RCC 7860 (cell line): ENCODE results near the gene TNXB.
"Not testable (repeated sequence)": the region's sequence is repeated elsewhere in the genome, so short reads cannot be mapped to it uniquely, and the experiment has no call there.

Experiments used
- DNase-seq: peaks from one replicate; pipeline ENCODE4 v3.0.0-alpha.2; 2015; ENCODE audit warnings: low spot score
- FAIRE-seq: peaks from 2 replicates; lab custom pipeline; 2012; peaks lifted over from hg19 to GRCh38; lab: Jason Lieb, UNC

The TNXB gene

GRCh38 chr6:32068867-32069266 lies 40.3 kb downstream of the TNXB start:
- no peak for FAIRE-seq
- no peak for DNase-seq

GRCh38 chr6:32068315-32068714 lies 40.8 kb downstream of the TNXB start:
- FAIRE-seq: not testable (repeated sequence)

DNA sequence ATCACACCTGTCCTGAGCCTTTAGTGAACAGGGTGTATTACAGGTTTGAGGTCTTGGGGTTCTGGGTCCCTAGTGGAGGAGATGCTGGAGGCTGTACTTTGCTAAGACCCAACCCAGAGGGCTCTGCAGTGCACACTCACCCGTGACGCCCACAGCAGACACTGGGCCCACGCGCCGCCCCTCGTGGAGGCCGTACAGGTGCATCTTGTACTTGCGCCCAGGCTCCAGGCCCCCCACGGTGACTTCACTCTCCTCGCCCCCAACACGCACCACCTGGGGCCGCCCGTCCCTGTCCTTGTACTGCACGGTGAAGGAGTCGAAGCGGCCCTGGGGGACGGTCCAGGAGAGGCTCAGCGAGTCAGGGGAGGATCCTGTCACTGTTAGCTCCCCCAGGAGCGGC lies 41.6 kb downstream of the TNXB start:
- not testable (repeated sequence) for FAIRE-seq, DNase-seq

More at GRCh38 chr6:32068315-32068714, 40.8 kb downstream of the TNXB start:
- DNase-seq: not testable (repeated sequence)

DNA sequence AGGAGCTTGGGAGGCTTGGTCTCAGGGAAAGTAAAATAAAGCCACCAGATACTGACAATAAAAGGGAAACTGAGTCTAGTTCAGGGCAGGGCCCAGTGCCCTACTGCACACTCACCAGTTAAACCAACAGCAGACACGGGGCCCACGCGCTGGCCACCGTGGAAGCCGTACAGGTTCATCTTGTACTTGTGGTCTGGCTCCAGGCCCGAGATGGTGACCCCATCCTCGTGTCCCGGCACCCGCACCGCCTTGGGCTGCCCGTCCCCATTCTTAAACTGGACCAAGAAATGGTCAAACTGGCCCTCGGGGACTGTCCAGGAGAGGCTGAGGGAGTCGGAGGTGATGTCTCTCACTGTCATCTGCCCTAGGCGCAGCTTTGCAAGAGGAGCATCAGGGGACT lies 44.4 kb downstream of the TNXB start:
- no peak for DNase-seq
- FAIRE-seq: no peak

DNA sequence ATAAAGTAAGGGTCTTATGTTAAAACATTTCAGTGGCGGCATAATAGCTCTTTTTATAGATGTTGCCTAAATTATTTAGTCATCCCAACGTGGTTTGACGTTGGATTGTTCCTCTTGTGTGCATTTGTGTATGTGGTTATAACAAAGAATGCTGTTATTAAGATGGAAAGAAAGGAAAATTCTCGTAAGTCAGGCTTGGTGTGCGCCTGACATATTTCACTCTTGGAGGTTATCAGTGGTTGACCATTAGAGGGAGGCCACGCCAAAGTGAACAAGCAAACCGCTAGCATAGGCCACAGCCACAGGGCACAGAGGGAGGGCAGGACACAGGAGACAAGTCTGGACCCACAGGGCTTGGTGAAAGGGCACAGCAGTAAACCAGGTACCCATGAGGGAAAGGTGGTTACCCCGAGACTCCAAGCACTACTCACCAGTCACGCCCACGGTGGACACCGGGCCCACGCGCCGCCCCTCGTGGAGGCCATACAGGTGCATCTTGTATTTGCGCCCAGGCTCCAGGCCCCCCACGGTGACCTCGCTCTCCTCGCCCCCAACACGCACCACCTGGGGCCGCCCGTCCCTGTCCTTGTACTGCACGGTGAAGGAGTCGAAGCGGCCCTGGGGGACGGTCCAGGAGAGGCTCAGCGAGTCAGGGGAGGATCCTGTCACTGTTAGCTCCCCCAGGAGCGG lies 48.0 kb downstream of the TNXB start:
- FAIRE-seq: no peak
- DNase-seq: no peak

DNA sequence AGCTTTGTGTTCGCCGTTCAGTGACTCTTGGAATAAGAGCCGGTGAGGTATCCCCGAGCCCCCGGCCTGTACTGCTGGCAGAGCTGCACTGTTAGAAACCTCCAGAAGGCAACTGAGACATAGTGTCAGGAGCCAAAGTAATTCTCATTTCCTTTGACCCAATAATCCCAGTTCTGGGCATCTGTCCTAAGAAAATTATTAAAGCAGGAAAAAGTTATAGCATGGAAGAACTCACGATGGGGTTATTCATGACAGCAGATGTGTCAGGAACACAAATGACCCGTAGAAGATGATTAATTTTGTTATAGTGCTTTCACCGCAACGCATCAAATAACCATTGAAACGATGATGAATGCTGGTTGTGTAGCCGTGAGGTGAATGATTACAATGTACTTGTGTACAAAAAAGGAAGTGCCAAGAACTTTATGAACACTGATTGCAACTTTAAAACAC lies 50.6 kb downstream of the TNXB start:
- DNase-seq (no peak), FAIRE-seq (no peak)

- no peak for FAIRE-seq
- DNase-seq: no peak
Measured at GRCh38 chr6:32057966-32058365, 51.2 kb downstream of the TNXB start.

- no peak for DNase-seq
- FAIRE-seq: no peak
Measured at GRCh38 chr6:32056254-32056653, 52.9 kb downstream of the TNXB start.

- DNase-seq, FAIRE-seq: not testable (repeated sequence)
Measured at GRCh38 chr6:32055756-32056155, 53.4 kb downstream of the TNXB start.

DNA sequence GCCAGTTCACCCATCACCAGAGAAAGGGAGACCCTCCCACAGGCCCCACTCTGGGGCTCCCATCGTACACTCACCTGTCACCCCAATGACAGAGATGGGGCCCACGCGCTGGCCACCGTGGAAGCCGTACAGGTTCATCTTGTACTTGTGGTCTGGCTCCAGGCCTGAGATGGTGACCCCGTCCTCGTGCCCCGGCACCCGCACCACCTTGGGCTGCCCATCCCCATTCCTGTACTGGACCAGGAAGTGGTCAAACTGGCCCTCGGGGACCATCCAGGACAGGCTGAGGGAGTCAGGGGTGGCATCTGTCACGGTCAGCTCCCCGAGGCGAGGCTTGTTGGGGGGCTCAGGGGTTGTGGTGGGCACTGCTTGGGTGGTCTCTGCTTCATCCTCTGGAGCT lies 55.8 kb downstream of the TNXB start:
- DNase-seq, FAIRE-seq: not testable (repeated sequence)

GRCh38 chr6:32052626-32053025 lies 56.5 kb downstream of the TNXB start:
- FAIRE-seq, DNase-seq: not testable (repeated sequence)

- DNase-seq (no peak), FAIRE-seq (no peak)
Measured at GRCh38 chr6:32050562-32050961, 58.6 kb downstream of the TNXB start.

GRCh38 chr6:32049736-32050135 lies 59.4 kb downstream of the TNXB start:
- not testable (repeated sequence) for FAIRE-seq, DNase-seq

DNA sequence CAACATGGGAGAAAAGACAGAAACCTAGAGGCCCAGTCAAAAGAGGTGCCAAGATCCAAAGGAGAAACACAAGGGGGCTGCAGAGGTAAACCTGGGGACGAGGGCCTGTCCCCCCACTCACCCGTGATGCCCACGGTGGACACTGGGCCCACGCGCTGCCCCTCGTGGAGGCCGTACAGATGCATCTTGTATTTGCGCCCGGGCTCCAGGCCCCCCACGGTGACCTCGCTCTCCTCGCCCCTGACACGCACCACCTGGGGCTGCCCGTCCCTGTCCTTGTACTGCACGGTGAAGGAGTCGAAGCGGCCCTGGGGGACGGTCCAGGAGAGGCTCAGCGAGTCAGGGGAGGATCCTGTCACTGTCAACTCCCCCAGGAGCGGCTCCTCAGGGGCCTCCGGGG lies 60.0 kb downstream of the TNXB start:
- FAIRE-seq: not testable (repeated sequence)

DNA sequence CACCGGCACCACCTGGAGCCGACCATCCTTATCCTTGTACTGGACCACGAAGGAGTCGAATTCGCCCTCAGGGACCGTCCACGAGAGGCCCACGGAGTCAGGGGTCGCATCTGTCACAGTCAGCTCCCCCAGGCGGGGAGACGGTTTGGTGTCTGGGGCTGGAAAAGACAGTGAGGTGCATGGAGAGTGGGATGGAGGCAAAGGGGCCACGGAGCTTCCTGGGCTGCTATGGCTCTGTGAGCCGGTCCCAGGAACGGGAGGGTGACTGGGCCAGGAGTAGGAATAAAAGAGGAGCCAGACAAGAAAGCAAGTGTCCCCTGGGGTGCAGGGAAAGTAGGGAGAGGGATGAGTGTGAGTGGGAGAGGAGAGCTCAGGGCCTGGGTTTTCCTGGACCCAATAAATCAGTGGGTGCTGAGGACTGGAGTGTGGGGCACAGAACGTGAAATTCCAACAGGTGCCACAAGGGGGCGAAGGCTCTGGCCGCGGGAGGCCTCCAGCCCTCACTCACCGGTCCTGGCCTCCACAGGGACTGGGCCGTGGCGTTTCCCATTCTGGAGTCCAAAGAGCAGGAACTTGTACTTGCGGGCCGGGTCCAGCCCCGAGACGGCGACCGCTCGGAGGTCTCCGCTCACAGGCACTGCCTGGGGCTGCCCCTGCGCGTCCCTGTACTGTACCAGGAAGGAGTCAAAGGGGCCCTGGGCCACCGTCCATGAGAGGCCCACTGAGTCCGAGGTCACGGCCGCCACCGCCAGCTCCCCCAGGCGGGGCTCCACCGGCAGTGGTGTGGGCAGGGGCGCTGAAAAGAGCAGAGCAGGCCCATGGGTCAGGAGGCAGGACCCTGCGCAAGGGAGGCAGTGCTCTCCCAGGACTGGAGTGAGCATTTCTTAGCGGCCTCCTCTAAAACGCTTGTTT lies 61.0 kb downstream of the TNXB start:
- FAIRE-seq: no peak
- DNase-seq: no peak

More for the DNA sequence above, 60.0 kb downstream of the TNXB start:
- not testable (repeated sequence) for DNase-seq

DNA sequence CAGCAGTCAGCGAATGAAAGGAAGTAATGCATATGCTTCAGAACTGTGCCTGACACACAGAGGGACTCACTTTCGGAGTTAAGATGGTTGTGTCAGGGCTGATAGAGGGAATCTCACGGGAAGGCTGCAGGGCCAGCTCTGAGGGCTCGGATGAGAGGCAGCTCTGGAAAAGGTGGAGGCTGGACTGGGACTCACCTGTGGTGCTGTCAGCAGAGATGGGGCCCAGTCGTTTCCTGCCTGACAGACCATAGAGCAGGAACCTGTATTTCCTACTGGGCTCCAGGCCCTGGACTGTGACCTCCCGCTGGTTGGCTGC lies 61.6 kb downstream of the TNXB start:
- FAIRE-seq: no peak
- DNase-seq: no peak

GRCh38 chr6:32047084-32047478 lies 62.1 kb downstream of the TNXB start:
- no peak for DNase-seq
- FAIRE-seq: no peak

- FAIRE-seq (no peak), DNase-seq (no peak)
Measured at GRCh38 chr6:32046450-32047083, 62.6 kb downstream of the TNXB start.

DNA sequence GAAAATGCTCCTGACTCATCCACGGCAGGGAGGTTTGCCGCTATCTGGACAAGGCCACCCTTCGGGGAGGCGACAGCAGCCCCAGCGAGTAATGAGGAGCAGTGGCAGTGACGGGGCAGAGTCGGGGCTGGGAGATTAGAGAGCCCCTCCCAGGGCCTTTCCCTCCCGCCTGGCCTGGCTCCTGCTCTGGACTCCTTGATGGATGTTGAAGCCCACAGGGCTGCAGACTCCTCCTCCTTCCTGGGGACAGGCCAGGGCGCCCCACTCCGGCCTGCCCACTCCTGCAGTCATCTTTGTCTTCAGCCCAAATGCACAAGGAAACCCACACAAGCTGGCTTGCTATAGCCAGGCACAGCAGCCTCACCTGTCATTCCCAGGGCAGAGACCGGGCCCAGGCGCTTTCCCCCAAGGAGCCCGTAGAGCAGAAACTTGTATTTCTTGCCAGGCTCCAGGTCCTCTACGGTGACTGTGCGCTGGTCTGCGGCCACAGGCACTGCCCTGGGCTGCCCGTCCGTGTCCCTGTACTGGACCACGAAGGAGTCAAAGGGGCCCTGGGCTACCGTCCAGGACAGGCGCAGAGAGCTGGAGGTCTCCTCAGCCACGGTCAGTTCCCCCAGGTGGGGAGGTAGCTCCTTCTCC lies 63.2 kb downstream of the TNXB start:
- DNase-seq (no peak), FAIRE-seq (no peak)

- DNase-seq, FAIRE-seq: not testable (repeated sequence)
Measured at GRCh38 chr6:32044916-32045315, 64.2 kb downstream of the TNXB start.
